Ovary (tissue), 9 donors: ENCODE data around the gene TCF12. TPM values are rescaled to one million over a fixed set of nuclear protein-coding genes. Genes with fewer than 3 reads are reported as not detected.

Experiments
- DNase-seq, 5 donors: peaks; one replicate each; pipeline ENCODE4 v3.0.0-alpha.2; 2019 to 2020
- H3K27ac ChIP-seq, 2 donors: fragments of 200-600 bp; one replicate each; pipeline versions ENCODE4 v1.5.1 to v1.8.0; 2019 to 2022
- H3K27me3 ChIP-seq: fragments of 200-600 bp; one replicate; pipeline ENCODE4 v1.8.0; 2022
- H3K36me3 ChIP-seq: fragments of 200-600 bp; sonication (generic); one replicate; pipeline ENCODE4 v1.5.1; 2019
- H3K4me1 ChIP-seq: one replicate; pipeline ENCODE4 v1.8.1; 2013; ENCODE audit warnings: mild to moderate bottlenecking, moderate library complexity; ENCODE audit not compliant: insufficient read depth
- H3K4me3 ChIP-seq: fragments of 200-600 bp; sonication (generic); one replicate; pipeline ENCODE4 v1.5.1; 2017
- H3K9me3 ChIP-seq, 2 donors: fragments of 200-600 bp in 1 of 2; sonication (generic) in 1 of 2; one replicate each; pipeline versions ENCODE4 v1.5.1 to v1.8.1; 2013 to 2019; ENCODE audit warnings: mild to moderate bottlenecking in 1 of 2, moderate library complexity in 1 of 2
- EP300 ChIP-seq: sonication (generic); formaldehyde crosslinking; IDR thresholded peaks from one replicate; pipeline ENCODE4 v1.6.1; 2017; ENCODE audit warnings: antibody characterized with exemption
- POLR2A ChIP-seq: fragments of 450-650 bp; IDR thresholded peaks from one replicate; pipeline ENCODE4 v1.6.1; 2017; ENCODE audit warnings: antibody characterized with exemption, mild to moderate bottlenecking, moderate library complexity
- WGBS, 3 donors: extraction: QIAGEN DNeasy Blood & Tissue Kit in 1 of 3; methylation state at CpG; one replicate each; pipeline versions ENCODE4 v1.1.5 to v1.1.7; 2013 to 2017; 5-methylcytosine and 5-hydroxymethylcytosine counted together
- intact Hi-C, 4 donors: fragments of 100-400 bp; cut with DNase I; formaldehyde crosslinking; loops; one replicate each; pipeline versions ENCODE4 v1.11.0 to v1.15.1; 2022 to 2023
- polyA plus RNA-seq, 2 donors: library from polyadenylated mRNA; stranded (reverse); fragments of 200-250 nt in 1 of 2; fragments of 350-450 nt in 1 of 2; fragmentation: Illumina TruSeq in 1 of 2; extraction: RNeasy Lipid Tissue Mini Kit (QIAGEN cat#74804) in 1 of 2; gene quantifications; one replicate each; pipeline ENCODE4 v1.2.3, GENCODE V29; 2013 to 2014
- total RNA-seq, 7 donors: library from RNA; depleted of rRNA in 2 of 7; stranded (reverse); fragments of >200 nt in 2 of 7; fragmentation: NEBNext Ultra II Directional in 3 of 7; extraction: Animal tissue kit (Norgen Biotek cat#: 25700) in 3 of 7; gene quantifications; one replicate each; pipeline versions ENCODE4 v1.1.0 to v1.2.4, GENCODE V29; 2016 to 2023
- TF ChIP-seq, protein P1 (sequence below), 3 donors: fragments of 450-650 bp in 2 of 3; fragments of 200-600 bp in 1 of 3; IDR thresholded peaks; one replicate each; pipeline versions ENCODE4 v1.5.1 to v1.8.0; 2016 to 2022; ENCODE audit warnings: antibody characterized with exemption in 3 of 3, mild to moderate bottlenecking in 1 of 3
- donor health status: DM: no; HTN: no; CAD: no; lungs with moderate emphysema.
- donor health status: DM: no; HTN: no; CAD: no.
- donor health status: Bipolar disorder and iron deficiency.
- donor health status: DM: yes; HTN: yes; CAD: no.
- donor health status: DM: no; HTN: no; CAD: no.
- donor health status: DM: yes; HTN: yes; CAD: no.

Gene TCF12
- total and polyA plus RNA-seq, 9 donors, result 28.6 to 150 (median 116) TPM

DNA sequence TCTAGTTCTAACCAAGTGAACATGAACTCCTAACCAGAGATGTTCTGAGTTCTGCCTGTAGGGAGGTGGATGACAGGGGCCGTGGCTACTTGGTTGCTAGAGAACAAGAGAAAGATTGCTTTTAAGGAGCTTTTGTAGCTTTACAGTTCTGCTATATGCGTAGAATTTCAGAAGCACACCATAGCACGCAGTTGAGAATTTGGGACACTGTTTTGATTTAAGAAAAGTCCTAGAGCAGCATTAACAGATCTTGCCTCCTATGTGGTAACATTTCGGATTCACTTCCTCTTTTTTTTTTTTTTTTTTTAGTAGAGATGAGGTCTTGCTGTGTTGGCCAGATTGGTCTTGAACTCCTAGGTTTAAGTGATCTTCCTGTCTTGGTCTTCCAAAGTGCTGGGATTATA lies 181.7 kb downstream of the TCF12 start:
- DNase-seq, result no peak
- intact Hi-C loops, result no loop called here
- H3K27me3 ChIP-seq, result no peaks in the 10 kb centered on the region
- H3K4me3 ChIP-seq, result no peak overlapping the region
- H3K36me3 ChIP-seq, result no peaks in the 10 kb centered on the region
- 95 to 98% (median 96%) methylated on average over 4 of the region's 4 CpGs for WGBS, 3 donors
- TF ChIP-seq POLR2A, result no peak
- TF ChIP-seq, protein P1, sequence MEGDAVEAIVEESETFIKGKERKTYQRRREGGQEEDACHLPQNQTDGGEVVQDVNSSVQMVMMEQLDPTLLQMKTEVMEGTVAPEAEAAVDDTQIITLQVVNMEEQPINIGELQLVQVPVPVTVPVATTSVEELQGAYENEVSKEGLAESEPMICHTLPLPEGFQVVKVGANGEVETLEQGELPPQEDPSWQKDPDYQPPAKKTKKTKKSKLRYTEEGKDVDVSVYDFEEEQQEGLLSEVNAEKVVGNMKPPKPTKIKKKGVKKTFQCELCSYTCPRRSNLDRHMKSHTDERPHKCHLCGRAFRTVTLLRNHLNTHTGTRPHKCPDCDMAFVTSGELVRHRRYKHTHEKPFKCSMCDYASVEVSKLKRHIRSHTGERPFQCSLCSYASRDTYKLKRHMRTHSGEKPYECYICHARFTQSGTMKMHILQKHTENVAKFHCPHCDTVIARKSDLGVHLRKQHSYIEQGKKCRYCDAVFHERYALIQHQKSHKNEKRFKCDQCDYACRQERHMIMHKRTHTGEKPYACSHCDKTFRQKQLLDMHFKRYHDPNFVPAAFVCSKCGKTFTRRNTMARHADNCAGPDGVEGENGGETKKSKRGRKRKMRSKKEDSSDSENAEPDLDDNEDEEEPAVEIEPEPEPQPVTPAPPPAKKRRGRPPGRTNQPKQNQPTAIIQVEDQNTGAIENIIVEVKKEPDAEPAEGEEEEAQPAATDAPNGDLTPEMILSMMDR (IDR thresholded peaks at IDR 0.05), result no peak
- TF ChIP-seq EP300, result no peak
- H3K4me1 ChIP-seq, result no peaks in the 10 kb centered on the region
- H3K27ac ChIP-seq, result no peak overlapping the region
- no peaks in the 10 kb centered on the region for H3K9me3 ChIP-seq

DNA sequence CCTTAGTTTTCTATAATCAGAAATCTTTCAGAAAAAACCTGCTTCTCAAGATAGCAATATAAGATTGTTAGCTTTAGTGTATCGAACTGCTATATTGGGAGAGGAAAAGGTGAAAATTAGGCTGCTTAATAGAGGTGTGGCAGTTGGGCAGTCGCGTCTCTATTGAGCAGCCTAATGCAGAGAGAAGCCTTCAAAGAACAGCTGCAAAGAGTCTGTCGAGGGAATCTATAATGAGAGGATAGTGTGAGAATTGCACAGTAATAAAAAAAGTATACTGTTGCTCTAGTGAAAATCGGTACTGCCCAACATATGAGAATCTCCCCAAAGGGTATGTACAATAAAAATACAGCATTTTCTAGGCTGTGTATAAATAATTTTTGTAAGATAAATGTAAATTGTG lies 184.4 kb downstream of the TCF12 start:
- Histone ChIP-seq H3K27ac (no peak overlapping the region), H3K4me1 (no peaks in the 10 kb centered on the region), H3K36me3 (no peaks in the 10 kb centered on the region), H3K4me3 (no peak overlapping the region), H3K9me3 (no peaks in the 10 kb centered on the region), H3K27me3 (no peaks in the 10 kb centered on the region)
- intact Hi-C loops, result no loop called here
- no peak for DNase-seq
- WGBS, 3 donors, result 72 to 78% (median 74%) methylated on average over 5 of the region's 5 CpGs
- TF ChIP-seq POLR2A (no peak), EP300 (no peak)
- TF ChIP-seq, protein P1 (IDR thresholded peaks at IDR 0.05), result no peak

GRCh38 chr15:57108296-57108695 lies 189.9 kb downstream of the TCF12 start:
- Histone ChIP-seq H3K9me3 (no peaks in the 10 kb centered on the region), H3K4me1 (no peaks in the 10 kb centered on the region), H3K27me3 (no peaks in the 10 kb centered on the region), H3K4me3 (no peak overlapping the region), H3K36me3 (no peaks in the 10 kb centered on the region), H3K27ac (no peak overlapping the region)
- WGBS, 3 donors, result 97 to 98% (median 98%) methylated on average over 2 of the region's 2 CpGs
- no peak for TF ChIP-seq EP300
- TF ChIP-seq, protein P1 (IDR thresholded peaks at IDR 0.05), result no peak
- TF ChIP-seq POLR2A, result no peak
- no peak for DNase-seq
- intact Hi-C loops, result no loop called here

- H3K4me1 ChIP-seq, result no peaks in the 10 kb centered on the region
- TF ChIP-seq EP300, result no peak
- TF ChIP-seq, protein P1 (IDR thresholded peaks at IDR 0.05), result no peak
- no peak for TF ChIP-seq POLR2A
- no peak overlapping the region for H3K4me3 ChIP-seq
- no peak overlapping the region for H3K27ac ChIP-seq
- H3K27me3 ChIP-seq, result no peaks in the 10 kb centered on the region
- H3K9me3 ChIP-seq, result no peaks in the 10 kb centered on the region
- intact Hi-C loops, result no loop called here
- DNase-seq, result no peak
- no peaks in the 10 kb centered on the region for H3K36me3 ChIP-seq
- 91 to 93% (median 93%) methylated on average over 2 of the region's 2 CpGs for WGBS, 3 donors
These were observed 190.6 kb downstream of the TCF12 start for GRCh38 chr15:57109005-57109404.
